ENCODE results near the gene CYTH2.
"Not testable (repeated sequence)": the region's sequence is repeated elsewhere in the genome, so short reads cannot be mapped to it uniquely, and the experiment has no call there.

Gene CYTH2

GRCh38 chr19:48511800-48512503 is 42.8 kb downstream of the CYTH2 start, which contains the start of gene LMTK3:
TSS of gene LMTK3 (minus strand) at chr19:48511835. CDS start at chr19:48511576, 259 bp downstream.
- peak; percentile 57 to 68 for DNase-seq (ENCODE audit: low read depth in 2 of 2)

- no peak for DNase-seq (ENCODE audit: low read depth in 2 of 2)
Measured at GRCh38 chr19:48512504-48513288, 43.5 kb downstream of the CYTH2 start.

- peak in 1 of 2 donors; percentile 60 for DNase-seq (ENCODE audit: low read depth in 2 of 2)
Measured at GRCh38 chr19:48513289-48514122, 44.3 kb downstream of the CYTH2 start.

- DNase-seq (ENCODE audit: low read depth in 2 of 2), result no peak
Measured at GRCh38 chr19:48514123-48514458, 44.9 kb downstream of the CYTH2 start.

DNA sequence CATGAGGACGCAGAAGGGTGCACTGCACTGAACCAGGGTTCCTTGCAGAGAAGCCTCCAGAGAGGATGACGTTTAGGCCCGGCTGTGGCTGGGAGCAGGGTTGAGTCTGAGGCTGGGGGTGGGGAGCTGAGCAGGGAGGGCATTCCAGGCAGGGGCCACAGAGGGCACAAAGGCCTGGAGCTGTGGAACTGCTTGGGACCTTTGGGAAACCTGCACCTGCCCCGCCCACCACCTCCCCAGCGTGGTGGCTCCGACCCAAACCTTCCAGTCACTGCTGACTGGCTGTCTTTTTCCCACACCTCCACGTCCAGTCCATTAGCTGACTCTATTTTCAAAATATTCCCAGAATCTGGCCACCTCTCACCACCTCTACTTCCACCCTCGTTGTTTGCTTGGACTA is 47.4 kb downstream of the CYTH2 start:
- no peak for DNase-seq (ENCODE audit: low read depth in 2 of 2)

GRCh38 chr19:48518207-48518606 is 49.0 kb downstream of the CYTH2 start:
- no peak for DNase-seq (ENCODE audit: low read depth in 2 of 2)

DNA sequence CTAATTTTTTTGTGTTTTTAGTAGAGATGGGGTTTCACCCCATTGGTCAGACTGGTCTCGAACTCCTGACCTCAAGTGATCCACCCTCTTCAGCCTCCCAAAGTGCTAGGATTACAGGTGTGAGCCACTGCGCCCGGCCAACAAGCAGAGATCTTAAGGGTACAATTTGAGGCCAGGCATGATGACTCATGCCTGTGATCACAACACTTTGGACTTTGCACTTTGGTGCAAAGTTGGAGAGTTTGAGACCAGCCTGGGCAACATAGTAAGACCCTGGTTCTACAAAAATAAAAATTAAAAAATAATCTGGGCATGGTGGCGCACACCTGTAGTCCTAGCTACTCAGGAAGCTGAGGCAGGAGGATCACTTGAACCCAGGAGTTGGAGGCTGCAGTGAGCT is 50.3 kb downstream of the CYTH2 start:
- not testable (repeated sequence) for DNase-seq (ENCODE audit: low read depth in 2 of 2)

DNA sequence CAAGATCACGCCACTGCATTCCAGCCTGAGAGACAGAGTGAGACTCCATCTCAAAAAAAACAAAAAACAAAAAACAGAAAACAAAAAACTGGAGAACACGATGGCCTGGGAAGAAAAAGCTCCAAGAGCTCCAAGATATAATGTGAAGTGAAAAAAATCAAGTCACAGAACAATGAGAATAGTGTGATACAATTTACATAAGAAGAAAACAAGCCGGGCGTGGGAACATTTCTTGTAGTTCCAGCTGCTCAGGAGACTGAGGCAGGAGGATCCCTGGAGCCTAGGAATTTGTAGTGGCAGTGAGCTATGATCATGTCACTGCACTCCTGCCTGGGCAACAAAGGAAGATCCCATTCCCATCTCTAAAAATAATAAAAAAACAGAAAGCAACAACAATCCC is 51.0 kb downstream of the CYTH2 start:
- DNase-seq (ENCODE audit: low read depth in 2 of 2), result no peak

- no peak for DNase-seq (ENCODE audit: low read depth in 2 of 2)
Measured at GRCh38 chr19:48524221-48524620, 55.1 kb downstream of the CYTH2 start.

DNA sequence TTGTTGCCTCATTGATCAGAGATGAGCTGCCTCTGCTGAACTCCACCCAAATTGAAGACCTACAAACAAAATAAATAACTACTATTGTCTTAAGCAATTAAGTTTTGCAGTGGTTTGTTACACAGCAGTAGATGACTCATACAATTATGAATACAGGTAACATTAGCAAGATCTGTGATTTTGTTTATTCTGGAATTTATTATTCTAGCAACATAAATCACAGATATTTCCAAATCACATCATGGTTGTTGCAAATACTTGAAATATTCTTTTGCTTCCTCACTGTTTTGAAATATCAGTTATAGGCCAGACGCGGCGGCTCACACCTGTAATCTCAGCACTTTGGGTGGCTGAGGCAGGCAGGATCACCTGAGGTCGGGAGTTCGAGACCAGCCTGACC is 55.6 kb downstream of the CYTH2 start:
- DNase-seq (ENCODE audit: low read depth in 2 of 2), result no peak

- DNase-seq (ENCODE audit: low read depth in 2 of 2), result no peak
Measured at GRCh38 chr19:48529156-48529555, 60.0 kb downstream of the CYTH2 start.

- no peak for DNase-seq (ENCODE audit: low read depth in 2 of 2)
Measured at GRCh38 chr19:48530066-48530720, 61.0 kb downstream of the CYTH2 start.

DNA sequence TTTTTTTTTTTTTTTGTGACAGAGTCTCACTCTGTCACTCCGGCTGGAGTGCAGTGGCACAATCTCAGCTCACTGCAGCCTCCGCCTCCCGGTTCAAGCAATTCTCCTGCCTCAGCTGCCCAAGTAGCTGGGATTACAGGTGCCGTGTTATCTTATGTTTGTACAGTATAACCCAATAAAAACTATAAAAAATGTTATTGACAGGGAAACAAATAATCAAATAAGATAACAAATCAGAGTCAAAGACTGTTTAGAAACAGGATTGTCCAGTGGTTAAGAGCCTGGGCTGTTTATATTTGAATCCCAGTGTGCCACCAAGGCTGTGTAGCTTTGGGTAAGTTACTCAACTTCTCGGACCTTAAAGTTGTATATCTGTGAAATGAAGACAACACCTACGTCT is 61.6 kb downstream of the CYTH2 start:
- no peak for DNase-seq (ENCODE audit: low read depth in 2 of 2)

All from stimulated activated CD4-positive, alpha-beta T cell treated with anti-CD3 and anti-CD28 coated beads, Interleukin-1b, Interleukin-23, amount 100 ng/mL, for 4 hours (primary cell).